GM19463 (cell line): ENCODE data around the gene PHEX.
"Not testable (repeated sequence)": the region's sequence is repeated elsewhere in the genome, so short reads cannot be mapped to it uniquely, and the experiment has no call there.

Source experiments
- ATAC-seq: cut with Tn5 transposase; IDR thresholded peaks from one replicate; pipeline ENCODE4 v1.9.1; 2021; ENCODE audit warnings: mild to moderate bottlenecking, moderate library complexity; ENCODE audit not compliant: unreplicated experiment

Gene PHEX

DNA sequence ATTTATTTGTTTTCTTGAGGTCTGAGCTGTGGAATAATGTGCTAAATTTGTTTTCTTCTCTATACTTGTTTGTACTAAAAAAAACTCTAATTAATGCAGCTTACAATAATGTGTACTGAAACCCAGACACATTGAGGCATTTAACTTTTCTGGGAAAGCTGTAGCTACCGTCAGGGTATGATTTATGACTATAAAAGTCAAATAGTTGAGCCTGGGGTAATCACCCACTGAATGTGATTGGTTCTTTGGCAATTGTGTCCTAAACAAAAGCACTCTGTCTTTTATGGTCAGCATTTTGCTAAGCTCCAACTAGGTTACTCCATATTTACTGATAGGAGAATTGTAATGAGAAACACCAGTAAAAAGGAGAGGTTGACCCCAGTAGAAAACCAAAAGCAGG lies 174.7 kb downstream of the PHEX start:
- no peak for ATAC-seq

DNA sequence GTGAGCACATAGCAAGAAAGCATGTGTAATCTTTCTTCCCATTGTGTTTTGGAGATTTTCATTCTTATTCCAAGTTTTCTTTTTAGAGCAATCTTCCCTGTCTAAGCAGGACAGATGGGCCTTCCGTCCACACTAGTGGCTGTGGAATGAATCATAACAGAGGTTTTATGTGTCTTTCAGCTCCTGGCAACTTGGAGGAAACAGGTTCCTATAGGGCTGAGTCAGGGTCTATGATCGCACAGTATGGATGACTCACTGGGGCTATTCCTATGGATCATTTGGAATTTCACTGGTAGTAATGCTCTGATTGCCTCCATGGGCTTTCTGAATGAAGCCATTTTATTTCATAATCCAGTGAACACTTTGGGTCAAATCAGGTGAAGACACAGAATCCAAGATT lies 188.8 kb downstream of the PHEX start:
- no peak for ATAC-seq

DNA sequence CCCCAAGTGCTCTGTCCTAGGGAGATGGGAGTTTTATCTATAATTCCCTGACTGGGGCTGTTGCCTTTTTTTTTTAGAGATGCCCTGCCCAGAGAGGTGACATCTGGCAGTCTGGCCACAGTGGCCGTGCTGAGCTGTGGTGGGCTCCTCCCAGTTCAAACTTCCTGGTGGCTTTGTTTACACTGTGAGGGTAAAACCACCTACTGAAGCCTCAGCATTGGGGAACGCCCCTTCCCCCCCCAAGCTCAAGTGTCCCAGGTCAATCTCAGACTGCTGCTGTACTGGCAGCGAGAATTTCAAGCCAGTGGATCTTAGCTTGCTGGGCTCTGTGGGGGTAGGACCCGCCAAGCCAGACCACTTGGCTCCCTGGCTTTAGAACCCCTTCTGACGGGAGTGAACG lies 202.3 kb downstream of the PHEX start:
- ATAC-seq: no peak

DNA sequence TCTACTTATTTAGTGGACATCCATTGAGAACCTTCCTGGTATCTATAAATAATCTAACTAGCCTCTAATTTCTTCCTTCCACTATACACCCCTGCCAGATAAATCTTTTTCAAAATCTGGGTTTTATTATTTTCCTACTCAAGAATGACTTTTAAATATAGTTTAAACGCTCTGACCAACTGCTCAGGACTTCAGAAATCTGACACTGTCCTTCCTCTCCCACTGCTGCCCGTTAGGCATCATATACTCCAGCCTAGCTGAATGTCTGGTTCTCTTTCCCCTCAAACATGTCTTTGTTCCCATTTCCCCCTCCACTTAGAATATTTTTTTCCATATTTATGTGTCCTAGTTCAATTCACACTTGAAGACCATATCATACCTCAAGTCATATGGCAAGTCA lies 205.4 kb downstream of the PHEX start:
- ATAC-seq: no peak

DNA sequence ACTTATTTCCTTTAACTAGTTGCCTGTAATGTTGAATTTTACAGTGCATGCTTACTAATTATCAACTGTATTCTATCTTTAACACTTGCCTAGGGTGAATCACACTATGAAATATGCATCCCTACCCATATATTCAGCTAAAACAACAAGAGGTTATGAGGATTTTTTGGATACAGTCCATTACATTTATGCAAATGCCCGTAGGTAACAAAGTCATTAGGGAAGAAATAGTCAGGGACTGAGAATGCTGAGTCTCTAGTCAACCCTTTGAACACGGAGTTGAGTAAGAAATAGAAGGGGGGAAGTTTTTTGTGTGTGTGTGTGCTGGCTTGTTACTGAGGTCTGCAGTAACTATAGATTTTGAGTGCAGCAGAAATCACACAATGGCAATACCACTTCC lies 214.5 kb downstream of the PHEX start:
- ATAC-seq: no peak

DNA sequence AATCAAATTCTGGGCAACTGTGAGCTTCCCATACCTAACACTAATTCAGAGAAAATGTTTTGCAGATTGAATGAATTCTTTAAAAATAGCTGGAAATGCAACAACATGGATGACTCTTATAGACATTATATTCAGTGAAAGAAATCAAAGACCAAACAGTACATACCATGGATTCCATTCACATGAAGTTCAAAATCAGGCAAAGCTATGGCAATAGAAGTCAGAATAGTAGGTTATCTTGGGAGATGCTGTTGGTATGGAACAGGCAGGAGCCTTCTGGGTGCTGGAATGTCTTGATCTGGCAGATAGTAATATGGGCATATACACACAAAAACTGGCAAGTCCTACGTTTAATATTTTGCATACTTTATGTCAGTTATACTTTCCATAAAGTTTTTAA lies 215.0 kb downstream of the PHEX start:
- no peak for ATAC-seq

DNA sequence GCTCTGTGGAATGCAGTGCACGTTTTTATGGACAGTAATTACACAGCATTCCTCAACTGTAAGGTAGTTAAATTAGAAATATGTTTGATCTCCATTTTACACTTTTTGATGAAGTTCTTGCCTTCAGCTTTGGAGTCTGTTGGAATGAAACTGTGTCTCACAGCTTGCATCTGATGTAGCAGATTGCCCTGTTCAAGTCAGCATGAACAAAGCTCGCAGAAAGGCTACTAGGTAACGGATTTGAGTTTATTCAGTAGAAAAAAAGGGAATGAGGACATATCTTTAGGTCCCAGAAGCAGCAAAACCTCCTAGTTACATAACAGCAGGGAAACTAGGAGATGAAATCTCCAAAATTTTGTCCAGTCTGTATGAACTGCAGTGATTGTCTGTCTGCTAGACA lies 216.3 kb downstream of the PHEX start:
- ATAC-seq: no peak

DNA sequence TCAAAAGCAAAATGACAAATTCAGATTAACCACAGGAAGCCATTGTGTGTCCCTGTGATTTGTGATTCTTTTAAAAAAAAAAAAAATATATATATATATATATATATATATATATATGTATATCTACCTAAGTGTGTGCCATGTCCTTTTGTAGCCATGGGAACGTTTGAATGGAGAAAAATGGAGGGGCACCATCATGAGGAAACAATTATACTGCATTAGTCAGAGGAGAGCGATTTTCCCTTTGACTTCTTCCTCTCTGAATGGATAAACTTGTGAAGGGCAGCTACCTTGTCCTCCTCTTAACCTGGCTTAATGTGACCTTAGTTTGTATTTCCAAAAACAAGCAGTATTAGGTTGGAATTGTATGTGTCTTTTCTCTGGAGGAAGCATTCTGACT lies 217.2 kb downstream of the PHEX start:
- no peak for ATAC-seq

DNA sequence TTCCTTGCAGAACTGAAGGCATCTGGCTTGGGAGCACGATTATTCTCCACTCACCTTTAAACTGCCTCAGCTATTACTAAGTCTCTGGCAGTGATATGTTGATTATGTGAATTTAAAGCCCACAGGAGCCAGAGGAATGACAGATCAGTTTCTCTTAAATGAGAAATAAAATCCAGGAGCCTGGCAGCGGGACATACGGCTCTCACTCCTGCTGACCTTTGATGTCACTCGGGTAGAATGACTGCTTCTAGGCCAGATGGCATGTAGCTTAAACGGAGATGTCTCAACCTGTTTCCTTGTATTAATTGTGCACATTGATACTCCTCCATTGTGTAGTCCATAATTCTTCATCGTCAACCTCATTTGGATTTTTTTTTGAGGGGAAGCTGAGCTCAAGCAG lies 236.6 kb downstream of the PHEX start:
- ATAC-seq: no peak

DNA sequence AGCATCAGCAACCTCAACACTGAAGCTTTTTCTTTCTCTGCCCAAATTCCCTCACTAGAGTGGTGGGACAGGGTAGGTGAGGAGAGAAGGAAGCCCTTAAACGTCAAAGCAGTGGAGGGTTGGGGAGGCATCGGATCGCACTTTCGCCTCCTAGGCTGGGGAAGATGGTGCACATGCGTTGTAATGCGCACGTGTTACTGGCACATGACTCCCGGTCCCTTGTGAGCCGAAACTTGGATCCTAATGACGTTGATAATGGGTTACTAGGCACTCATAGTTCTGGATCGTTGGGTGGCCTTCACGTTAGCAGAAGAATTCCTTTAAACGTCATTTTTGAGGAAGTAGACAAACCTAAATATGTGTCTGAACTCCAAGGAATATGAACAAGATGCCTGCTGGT lies 240.5 kb downstream of the PHEX start, which contains the start of gene CBLL2:
Gene CBLL2, plus strand, starts transcription at position 301 of the 400 bp plus-strand sequence. Its CDS starts 79 bp downstream, at position 380.
- no peak for ATAC-seq

DNA sequence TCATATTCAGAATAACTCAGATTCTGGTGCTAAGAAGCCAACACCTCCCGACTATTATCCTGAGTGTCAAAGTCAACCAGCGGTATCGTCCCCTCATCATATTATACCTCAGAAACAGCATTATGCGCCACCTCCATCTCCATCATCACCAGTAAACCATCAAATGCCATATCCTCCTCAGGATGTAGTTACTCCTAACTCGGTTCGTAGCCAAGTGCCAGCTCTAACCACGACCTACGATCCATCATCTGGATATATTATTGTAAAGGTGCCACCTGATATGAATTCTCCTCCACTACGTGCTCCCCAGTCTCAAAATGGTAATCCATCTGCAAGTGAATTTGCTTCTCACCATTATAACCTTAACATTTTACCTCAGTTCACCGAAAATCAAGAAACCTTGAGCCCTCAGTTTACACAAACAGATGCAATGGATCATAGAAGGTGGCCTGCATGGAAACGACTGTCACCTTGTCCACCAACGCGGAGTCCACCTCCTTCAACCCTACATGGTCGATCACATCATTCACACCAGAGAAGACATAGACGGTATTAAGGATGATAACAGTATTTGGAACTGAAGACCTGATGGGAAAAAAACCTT lies 241.7 kb downstream of the PHEX start:
- ATAC-seq: no peak

DNA sequence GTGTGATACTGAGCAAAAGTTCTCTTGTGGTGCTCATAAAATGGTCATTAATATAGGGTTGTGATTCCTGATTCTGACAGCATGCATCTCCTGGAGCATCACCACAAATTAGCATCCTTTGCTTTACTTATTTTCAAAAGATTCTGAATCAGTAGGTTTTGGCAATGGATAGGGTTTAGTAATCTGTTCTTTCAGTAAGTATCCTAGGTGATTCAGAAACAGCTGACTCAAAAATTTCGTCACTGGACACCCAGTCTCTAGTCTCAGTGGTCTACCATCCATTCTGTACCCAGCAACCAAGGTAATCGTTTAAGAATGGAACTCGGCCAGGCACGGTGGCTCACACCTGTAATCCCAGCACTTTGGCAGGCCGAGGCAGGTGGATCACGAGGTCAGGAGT lies 244.7 kb downstream of the PHEX start:
- ATAC-seq: no peak

DNA sequence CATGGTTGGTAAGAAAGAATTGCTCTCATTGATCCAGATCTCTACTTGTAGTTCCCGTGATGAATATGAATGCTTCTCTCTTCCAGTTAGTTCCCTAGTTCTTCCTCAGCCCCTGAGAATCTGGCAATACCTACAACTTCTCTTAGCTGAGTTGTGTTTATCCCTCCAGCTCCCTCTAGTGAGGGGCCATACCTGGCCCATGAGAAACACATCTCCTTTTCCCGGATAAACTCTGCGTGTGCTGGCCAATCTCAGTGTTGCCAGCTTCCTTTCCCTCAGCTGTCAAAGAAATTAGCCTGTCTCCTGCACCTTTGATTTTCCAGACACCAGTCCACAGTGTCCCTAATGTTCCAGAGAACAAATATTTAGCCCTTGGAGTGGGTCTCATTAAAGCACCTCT lies 246.2 kb downstream of the PHEX start:
- ATAC-seq: no peak

DNA sequence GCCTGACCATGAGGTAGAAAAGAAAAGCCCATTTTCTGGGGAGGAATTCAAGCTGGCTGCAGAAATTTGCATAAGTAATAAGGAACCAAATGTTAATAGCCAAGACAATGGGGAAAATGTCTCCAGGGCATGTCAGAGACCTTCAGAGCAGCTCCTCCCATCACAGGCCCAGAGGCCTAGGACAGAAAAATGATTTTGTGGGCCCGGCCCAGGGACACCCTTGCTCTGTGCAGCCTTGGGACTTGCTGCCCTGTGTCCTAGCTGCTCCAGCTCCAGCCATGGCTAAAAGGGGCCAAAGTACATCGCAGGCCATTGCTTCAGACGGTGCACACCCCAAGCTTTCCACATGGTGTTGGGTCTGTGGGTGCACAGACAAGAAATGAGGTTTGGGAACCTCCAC lies 257.1 kb downstream of the PHEX start:
- not testable (repeated sequence) for ATAC-seq

DNA sequence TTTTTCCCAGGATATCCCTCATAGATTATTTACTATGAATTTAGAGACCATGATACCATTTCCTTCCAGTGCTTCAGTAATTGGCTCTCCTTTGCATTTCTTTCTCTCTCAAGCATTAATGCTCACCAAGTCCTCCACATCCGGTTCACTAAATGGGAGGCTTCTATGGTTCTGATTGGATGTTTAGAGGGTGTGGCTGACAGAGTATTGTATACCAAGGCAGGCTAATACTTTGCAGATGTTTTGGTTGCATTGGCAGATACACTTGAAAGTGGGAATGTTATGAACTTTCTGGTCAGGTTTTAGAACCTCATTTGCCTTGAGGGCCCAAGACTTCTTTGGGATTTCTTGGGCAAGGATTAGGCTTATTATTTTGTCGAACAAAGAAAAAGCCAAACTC lies 264.7 kb downstream of the PHEX start:
- ATAC-seq: no peak

DNA sequence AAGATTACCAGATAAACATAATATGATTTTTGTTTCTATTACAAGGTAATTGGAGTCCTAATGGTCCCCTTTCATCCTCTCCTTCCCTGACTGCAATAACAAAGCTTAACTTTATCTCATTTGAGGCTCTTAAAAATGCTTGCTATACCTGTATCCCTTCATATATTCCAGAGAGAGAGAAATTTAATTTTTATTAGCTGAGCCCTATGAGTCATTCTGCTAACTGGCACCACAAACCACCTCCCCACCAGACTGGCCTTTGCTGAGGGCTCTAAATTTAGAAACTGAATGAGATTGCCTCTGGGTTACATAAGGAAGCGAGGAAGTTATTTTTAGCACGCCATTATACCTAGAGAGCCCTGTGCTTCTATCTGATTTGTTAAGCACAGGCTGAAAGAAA lies 268.0 kb downstream of the PHEX start:
- peak; percentile 67 for ATAC-seq
